Neuronal stem cell (in vitro differentiated cells): ENCODE results near the gene ECSIT.
A peak's percentile ranks its signal among the peaks of the same experiment; 100 is the strongest.

Experiments
- DNase-seq: peaks from one replicate; pipeline ENCODE4 v3.0.0-alpha.2; 2013; ENCODE audit warnings: low spot score
- H2AFZ ChIP-seq: one replicate; pipeline ENCODE4 v1.6.1; 2013; ENCODE audit warnings: mild to moderate bottlenecking, low read length, inconsistent platforms
- H2AK5ac ChIP-seq: 2 replicates; pipeline ENCODE4 v1.6.1; 2013; ENCODE audit warnings: low read depth, mild to moderate bottlenecking, inconsistent platforms, low read length, moderate library complexity, mixed read lengths
- H2BK120ac ChIP-seq: 2 replicates; pipeline ENCODE4 v1.6.1; 2013; ENCODE audit warnings: low read depth, mild to moderate bottlenecking, inconsistent platforms, low read length, moderate library complexity, mixed read lengths
- H2BK12ac ChIP-seq: one replicate; pipeline ENCODE4 v1.6.1; 2013; ENCODE audit warnings: low read length, inconsistent platforms
- H2BK15ac ChIP-seq: 2 replicates; pipeline ENCODE4 v1.6.1; 2013; ENCODE audit warnings: mild to moderate bottlenecking, low read length, inconsistent platforms, mixed read lengths
- H2BK5ac ChIP-seq: one replicate; pipeline ENCODE4 v1.6.1; 2013; ENCODE audit warnings: inconsistent platforms, mild to moderate bottlenecking, low read length, moderate library complexity
- H3K14ac ChIP-seq: one replicate; pipeline ENCODE4 v1.6.1; 2013; ENCODE audit warnings: low read length, inconsistent platforms
- H3K18ac ChIP-seq: 2 replicates; pipeline ENCODE4 v1.6.1; 2013; ENCODE audit warnings: low read length, inconsistent platforms
- H3K23ac ChIP-seq: 2 replicates; pipeline ENCODE4 v1.6.1; 2013; ENCODE audit warnings: low read depth, mild to moderate bottlenecking, mixed read lengths, low read length, inconsistent platforms; ENCODE audit not compliant: poor library complexity
- H3K27ac ChIP-seq: replicated peaks from 3 replicates; pipeline ENCODE4 v1.5.1; 2013; ENCODE audit warnings: low read length, inconsistent platforms
- H3K27me3 ChIP-seq, 3 experiments: 2 replicates each; pipeline ENCODE4 v1.6.1; 2013; ENCODE audit warnings: low read length in 3 of 3, mild to moderate bottlenecking in 2 of 3, inconsistent platforms in 1 of 3, low read depth in 1 of 3, mixed read lengths in 1 of 3, moderate library complexity in 1 of 3; ENCODE audit not compliant: control insufficient read depth in 3 of 3, insufficient read depth in 3 of 3
- H3K36me3 ChIP-seq, 2 donors: replicated peaks in 1 of 2; 2 replicates each; pipeline ENCODE4 v1.6.1; 2013; ENCODE audit warnings: low read length in 2 of 2; ENCODE audit not compliant: control insufficient read depth in 2 of 2, insufficient read depth in 2 of 2
- H3K4ac ChIP-seq: 2 replicates; pipeline ENCODE4 v1.6.1; 2013; ENCODE audit warnings: inconsistent platforms, mild to moderate bottlenecking, low read length, moderate library complexity
- H3K4me1 ChIP-seq, 2 donors: 1 replicate in 1 of 2; 2 replicates in 1 of 2; pipeline ENCODE4 v1.6.1; 2013; ENCODE audit warnings: low read length in 2 of 2, low read depth in 1 of 2; ENCODE audit not compliant: control insufficient read depth in 2 of 2, insufficient read depth in 1 of 2
- H3K4me2 ChIP-seq: one replicate; pipeline ENCODE4 v1.6.1; 2013; ENCODE audit warnings: mild to moderate bottlenecking, low read length, inconsistent platforms; ENCODE audit not compliant: insufficient read depth, poor library complexity, severe bottlenecking
- H3K4me3 ChIP-seq, 2 donors: 2 replicates each; pipeline ENCODE4 v1.5.1; 2013; ENCODE audit warnings: low read length in 2 of 2, mild to moderate bottlenecking in 2 of 2, inconsistent platforms in 1 of 2, moderate library complexity in 1 of 2
- H3K79me1 ChIP-seq: one replicate; pipeline ENCODE4 v1.6.1; 2013; ENCODE audit warnings: low read depth, mild to moderate bottlenecking, inconsistent platforms, low read length, moderate library complexity
- H3K9ac ChIP-seq: one replicate; pipeline ENCODE4 v1.6.1; 2013; ENCODE audit warnings: mild to moderate bottlenecking, low read depth, low read length, inconsistent platforms; ENCODE audit not compliant: poor library complexity
- H3K9me3 ChIP-seq, 2 donors: replicated peaks in 1 of 2; 2 replicates each; pipeline versions ENCODE3 to v1.6.1; 2013; ENCODE audit warnings: low read length in 2 of 2, mild to moderate bottlenecking in 2 of 2, inconsistent platforms in 1 of 2, low read depth in 1 of 2, mixed read lengths in 1 of 2, moderate library complexity in 1 of 2; ENCODE audit not compliant: control insufficient read depth in 2 of 2, insufficient read depth in 1 of 2
- H4K8ac ChIP-seq: one replicate; pipeline ENCODE4 v1.6.1; 2013; ENCODE audit warnings: low read depth, mild to moderate bottlenecking, inconsistent platforms, low read length, moderate library complexity
- H4K91ac ChIP-seq: one replicate; pipeline ENCODE4 v1.6.1; 2013; ENCODE audit warnings: low read length, low read depth, mild to moderate bottlenecking, inconsistent platforms; ENCODE audit not compliant: poor library complexity
- WGBS, 2 donors: extraction: QIAGEN DNeasy Blood & Tissue Kit; methylation state at CpG; one replicate each; pipeline ENCODE4 v1.1.7; 2013; ENCODE audit warnings: missing lambda C conversion rate in 2 of 2, mixed read lengths in 1 of 2; ENCODE audit not compliant: insufficient read length in 2 of 2, insufficient replicate concordance in 1 of 2; ENCODE audit errors: extremely low coverage in 2 of 2; 5-methylcytosine and 5-hydroxymethylcytosine counted together

The ECSIT gene

DNA sequence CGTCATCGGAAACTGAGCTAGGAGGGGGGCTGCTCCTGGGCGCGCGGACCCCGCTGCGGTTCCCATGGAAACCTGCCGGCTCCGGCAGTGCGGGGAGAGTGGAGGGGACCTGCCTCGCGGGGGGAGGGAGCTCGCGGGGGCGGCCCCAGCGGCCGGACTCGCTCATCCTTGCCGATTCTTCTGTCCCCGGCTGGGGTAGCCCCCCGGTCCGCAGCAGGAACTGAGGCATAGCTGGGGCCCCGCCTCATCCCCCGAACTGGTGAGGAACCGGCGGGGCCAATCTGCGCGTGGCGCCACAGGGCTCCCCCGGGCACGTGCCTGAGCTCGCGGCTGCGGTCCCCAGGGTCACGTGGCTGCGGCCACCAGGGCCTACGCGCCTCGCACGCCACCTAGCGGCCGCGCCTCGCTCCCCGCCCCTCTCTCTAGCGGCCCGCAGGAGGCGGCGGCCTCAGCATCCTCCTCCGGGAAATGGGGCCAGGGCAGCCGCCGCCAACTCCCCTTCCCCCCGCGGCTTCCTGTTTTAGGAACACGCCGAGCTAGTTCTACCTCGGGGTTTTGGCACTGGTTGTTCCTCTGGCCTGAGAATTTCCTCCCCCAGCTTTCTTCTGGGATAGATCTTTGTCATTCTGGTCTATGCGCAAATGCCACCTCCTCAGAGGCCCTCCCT, 46.4 kb downstream of the ECSIT start:
- Histone ChIP-seq H3K4me2 (peak overlapping the region; percentile 65), H3K9ac (peak overlapping the region; percentile 44), H2BK120ac (no peak overlapping the region), H3K27me3 (peaks cover 0 to 41% (median 16%) of the 10 kb centered on the region in 3 experiments), H2AK5ac (no peak overlapping the region), H2BK15ac (peak overlapping the region; percentile 33), H3K4me1 (peaks cover 0 to 5% of the 10 kb centered on the region in 2 donors), H3K79me1 (no peaks in the 10 kb centered on the region), H2AFZ (peak overlapping the region; percentile 91), H3K27ac (no peak overlapping the region), H3K23ac (peak overlapping the region; percentile 83), H3K18ac (peak overlapping the region; percentile 90), H4K8ac (no peak overlapping the region), H4K91ac (no peak overlapping the region), H3K4me3 (peak overlapping the region; percentile 42 to 45), H3K4ac (no peak overlapping the region), H3K14ac (peak overlapping the region; percentile 6), H3K9me3 (peaks cover 0 to 4% of the 10 kb centered on the region in 2 donors), H2BK5ac (no peak overlapping the region), H3K36me3 (peaks cover 3 to 20% of the 10 kb centered on the region in 2 donors), H2BK12ac (no peak overlapping the region)
- DNase-seq = peak; percentile 67
- no CpG with 5 or more reads among the region's 58 CpGs for WGBS, 2 donors

DNA sequence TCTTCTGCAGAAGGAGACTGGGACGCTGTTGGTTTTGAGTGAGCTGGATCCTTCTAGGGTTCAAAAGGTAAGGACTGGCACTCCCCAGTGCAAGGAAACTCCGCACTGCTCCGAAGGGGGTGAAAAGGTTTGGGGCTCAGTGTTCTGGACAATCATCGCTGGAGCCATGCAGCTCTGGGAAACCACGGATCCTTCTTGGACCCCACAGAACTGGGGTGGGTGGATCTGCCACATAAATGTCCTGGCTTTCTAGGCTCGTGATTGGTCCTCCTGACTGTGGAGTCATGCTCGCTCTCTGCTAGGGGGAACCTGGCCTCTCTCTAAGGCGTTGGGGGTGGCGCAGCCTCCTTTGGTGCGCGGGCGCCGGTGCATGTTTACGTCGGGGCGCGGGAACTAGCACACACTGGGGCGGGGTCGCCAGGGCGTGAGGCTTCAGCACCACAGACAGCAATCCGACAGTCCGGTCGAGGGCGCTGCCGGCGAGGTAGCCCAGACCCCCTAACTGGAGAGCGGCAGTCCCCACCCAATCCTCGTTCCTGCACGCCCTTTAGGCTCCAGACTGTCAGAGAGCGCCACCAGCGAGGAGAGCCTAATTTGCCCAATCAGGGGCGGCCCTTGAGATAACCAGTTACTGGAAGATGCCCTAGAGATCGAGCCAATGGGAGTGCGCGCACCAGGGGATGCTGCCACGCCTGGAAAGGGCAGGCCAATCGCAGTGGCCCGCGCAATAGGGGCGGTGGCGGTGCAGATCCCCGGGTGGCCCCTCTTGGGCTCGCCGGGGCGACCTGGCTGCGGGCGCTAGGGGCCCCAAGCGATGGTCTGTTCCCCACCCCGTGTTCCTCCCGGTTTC, 47.2 kb downstream of the ECSIT start:
- peaks cover 0 to 5% of the 10 kb centered on the region in 2 donors for H3K4me1 ChIP-seq
- no peak overlapping the region for H3K4ac ChIP-seq
- peak overlapping the region; percentile 6 for H3K14ac ChIP-seq
- no peak overlapping the region for H3K27ac ChIP-seq
- H2BK15ac ChIP-seq = peak overlapping the region; percentile 33
- WGBS, 2 donors = no CpG with 5 or more reads among the region's 50 CpGs
- peak overlapping the region; percentile 91 for H2AFZ ChIP-seq
- no peak overlapping the region for H2BK120ac ChIP-seq
- H3K27me3 ChIP-seq = peaks cover 0 to 41% (median 16%) of the 10 kb centered on the region in 3 experiments
- H2BK5ac ChIP-seq = no peak overlapping the region
- peaks cover 1 to 28% of the 10 kb centered on the region in 2 donors for H3K36me3 ChIP-seq
- no peak overlapping the region for H4K8ac ChIP-seq
- peak; percentile 63 for DNase-seq
- peak overlapping the region; percentile 42 to 45 for H3K4me3 ChIP-seq
- no peak overlapping the region for H2BK12ac ChIP-seq
- peaks cover 0 to 4% of the 10 kb centered on the region in 2 donors for H3K9me3 ChIP-seq
- H3K23ac ChIP-seq = peak overlapping the region; percentile 83
- H3K9ac ChIP-seq = peak overlapping the region; percentile 44
- H3K4me2 ChIP-seq = peak overlapping the region; percentile 65
- no peak overlapping the region for H4K91ac ChIP-seq
- H3K18ac ChIP-seq = peak overlapping the region; percentile 90
- H3K79me1 ChIP-seq = no peaks in the 10 kb centered on the region
- H2AK5ac ChIP-seq = peak overlapping the region; percentile 3

DNA sequence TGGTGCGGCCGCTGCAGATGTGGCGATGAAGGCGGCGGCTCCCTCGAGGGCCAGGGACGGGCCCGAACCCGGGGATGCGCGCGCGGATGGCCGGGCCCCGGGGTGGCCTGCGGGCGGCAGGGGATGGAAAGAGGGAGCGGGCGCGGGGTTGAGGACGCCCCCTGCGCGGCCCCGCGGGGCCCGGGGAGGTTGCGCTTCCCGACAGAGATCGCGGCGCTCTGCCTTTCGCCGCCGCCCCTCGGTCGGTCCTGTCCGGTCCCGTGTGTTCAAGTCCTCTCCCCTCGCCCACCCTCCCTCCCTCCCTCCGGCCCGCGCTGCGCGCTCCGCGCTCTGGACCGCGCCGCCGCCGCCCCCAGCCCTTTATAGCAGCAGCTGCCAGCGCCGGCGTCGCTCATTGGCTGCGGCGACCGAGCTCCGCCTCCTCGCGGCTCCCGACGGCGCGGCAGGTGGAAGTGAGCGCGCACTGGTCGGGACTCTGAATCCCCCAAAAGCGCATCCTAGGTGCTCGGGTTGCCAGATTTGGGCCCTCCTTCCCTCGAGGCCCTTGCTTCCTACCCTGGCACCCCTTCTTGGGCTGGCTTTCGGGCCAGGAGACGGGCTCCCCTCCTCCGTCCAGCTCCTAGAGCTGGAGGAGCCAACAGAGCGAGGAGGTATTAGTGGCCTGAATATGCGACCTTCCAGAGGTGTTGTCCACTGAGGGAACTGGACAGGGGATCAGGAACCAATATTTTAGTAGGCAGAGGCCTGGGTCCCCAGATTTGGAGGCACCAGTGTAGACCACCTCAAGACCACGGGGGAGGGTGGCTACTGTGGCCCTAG, 48.0 kb downstream of the ECSIT start, which contains the start of gene ELAVL3:
Gene ELAVL3, minus strand, starts transcription at position 332 of the 819 bp plus-strand sequence. CDS start 438 bp downstream, outside the sequence.
- H3K79me1 ChIP-seq = no peaks in the 10 kb centered on the region
- H3K9me3 ChIP-seq = peaks cover 0 to 4% of the 10 kb centered on the region in 2 donors
- peak within 1 kb of the TSS; percentile 73 for H3K14ac ChIP-seq
- peak within 1 kb of the TSS; percentile 46 for H3K18ac ChIP-seq
- no peak within 1 kb of the TSS for H3K9ac ChIP-seq
- H3K27ac ChIP-seq = no peak within 1 kb of the TSS
- peaks cover 0 to 41% (median 16%) of the 10 kb centered on the region in 3 experiments for H3K27me3 ChIP-seq
- H3K4me3 ChIP-seq = peak within 1 kb of the TSS in 1 of 2 donors; percentile 90
- no peak within 1 kb of the TSS for H4K91ac ChIP-seq
- H4K8ac ChIP-seq = no peak within 1 kb of the TSS
- peaks cover 0 to 5% of the 10 kb centered on the region in 2 donors for H3K4me1 ChIP-seq
- no peak within 1 kb of the TSS for H2BK5ac ChIP-seq
- H3K4me2 ChIP-seq = peak within 1 kb of the TSS; percentile 38
- no peak for DNase-seq
- H2AFZ ChIP-seq = peak within 1 kb of the TSS; percentile 91
- WGBS, 2 donors = no CpG with 5 or more reads among the region's 77 CpGs
- H3K4ac ChIP-seq = no peak within 1 kb of the TSS
- no peak within 1 kb of the TSS for H2BK120ac ChIP-seq
- H2AK5ac ChIP-seq = peak within 1 kb of the TSS; percentile 3
- H3K36me3 ChIP-seq = peaks cover 0 to 32% of the 10 kb centered on the region in 2 donors
- H3K23ac ChIP-seq = peak within 1 kb of the TSS; percentile 90
- H2BK12ac ChIP-seq = no peak within 1 kb of the TSS
- no peak within 1 kb of the TSS for H2BK15ac ChIP-seq
